HEK293T (cell line): ENCODE results near the gene GPHN.

Experiments
- ARNT ChIP-seq: fragments of 450-650 bp; IDR thresholded peaks from 2 replicates; pipeline ENCODE4 v1.6.1; 2017; ENCODE audit warnings: mild to moderate bottlenecking
- BHLHE40 ChIP-seq: fragments of 450-650 bp; IDR thresholded peaks from 2 replicates; pipeline ENCODE4 v1.6.1; 2016; ENCODE audit warnings: mild to moderate bottlenecking, moderate library complexity, borderline replicate concordance
- ELF4 ChIP-seq: fragments of 450-650 bp; IDR thresholded peaks from 2 replicates; pipeline ENCODE4 v1.6.1; 2017; ENCODE audit warnings: antibody characterized with exemption
- FOXA1 ChIP-seq: fragments of 450-650 bp; IDR thresholded peaks from 2 replicates; pipeline ENCODE4 v1.6.1; 2016; ENCODE audit warnings: mild to moderate bottlenecking
- FOXM1 ChIP-seq: fragments of 450-650 bp; IDR thresholded peaks from 2 replicates; pipeline ENCODE4 v1.6.1; 2017; ENCODE audit warnings: mild to moderate bottlenecking, borderline replicate concordance
- L3MBTL2 ChIP-seq: fragments of 450-650 bp; conservative IDR thresholded peaks from 2 replicates; pipeline ENCODE4 v1.6.1; 2016; ENCODE audit warnings: mild to moderate bottlenecking
- LEF1 ChIP-seq: fragments of 450-650 bp; IDR thresholded peaks from 2 replicates; pipeline ENCODE4 v1.6.1; 2017; ENCODE audit warnings: mild to moderate bottlenecking, borderline replicate concordance
- SP1 ChIP-seq: fragments of 450-650 bp; IDR thresholded peaks from 2 replicates; pipeline ENCODE4 v1.6.1; 2017
- SUZ12 ChIP-seq: fragments of 450-650 bp; IDR thresholded peaks from 2 replicates; pipeline ENCODE4 v1.6.1; 2016; ENCODE audit warnings: mild to moderate bottlenecking
- TARDBP ChIP-seq: fragments of 450-650 bp; IDR thresholded peaks from 2 replicates; pipeline ENCODE4 v1.6.1; 2016
- ZNF384 ChIP-seq: fragments of 450-650 bp; IDR thresholded peaks from 2 replicates; pipeline ENCODE4 v1.6.1; 2016

- TF ChIP-seq FOXA1 (no peak), ELF4 (no peak), SP1 (no peak), BHLHE40 (no peak), FOXM1 (no peak), TARDBP (no peak), ARNT (no peak), L3MBTL2 (no peak), LEF1 (no peak), SUZ12 (no peak), ZNF384 (no peak)
Measured at GRCh38 chr14:66735853-66736252, 227.9 kb downstream of the GPHN start.
